Measurements from ENCODE around the gene LIMA1. TPM values are rescaled to one million over a fixed set of nuclear protein-coding genes. Genes with fewer than 3 reads are reported as not detected.

The LIMA1 gene
- total and polyA plus RNA-seq, 9 of the 15 experiments (the other 6 are each of a cell fraction or from before 2014, with no cell fraction given): 20.2 to 37.8 (median 27.3) TPM

DNA sequence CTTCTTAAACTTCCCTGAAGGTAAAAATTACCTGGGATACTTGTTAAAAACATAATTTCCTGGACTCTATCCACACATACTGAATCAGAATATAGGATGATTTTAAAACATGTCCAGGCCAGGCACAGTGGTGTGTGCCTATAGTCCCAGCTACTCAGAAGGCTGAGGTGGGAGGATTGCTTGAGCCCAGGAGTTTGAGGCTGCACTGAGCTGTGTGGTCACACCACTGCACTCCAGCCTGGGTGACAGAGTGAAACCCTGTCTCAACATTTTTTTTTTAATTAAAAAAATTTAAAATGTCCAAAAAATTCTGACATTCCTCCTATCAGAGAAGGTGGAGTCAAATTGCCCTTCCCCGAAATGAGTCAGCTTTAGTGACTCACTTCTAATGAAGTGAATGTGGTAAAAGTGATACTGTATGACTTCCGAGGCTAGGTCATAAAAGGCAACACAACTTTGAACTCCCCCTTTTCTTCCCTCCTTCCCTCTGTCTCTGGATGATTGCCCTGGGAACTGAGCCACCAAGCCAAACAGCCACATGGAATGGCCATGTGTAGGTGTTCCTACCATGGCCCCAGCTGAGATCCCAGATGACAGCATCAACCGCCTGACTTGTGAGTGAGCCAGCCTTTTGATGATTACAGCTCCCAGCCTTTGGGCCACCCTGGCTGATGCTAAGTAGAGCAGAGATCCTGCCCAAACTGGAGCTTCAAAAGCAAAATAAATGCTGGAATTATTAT is 36.3 kb downstream of the LIMA1 start (continued):
- TF ChIP-seq ZBED1 (IDR thresholded peaks at IDR 0.05) (no peak), JUN (IDR thresholded peaks at IDR 0.05; ENCODE audit: borderline replicate concordance, low read depth, low read length) (peak; percentile 94), JUN (CRISPR knock-in tag; IDR thresholded peaks at IDR 0.05; ENCODE audit: borderline replicate concordance) (no peak), CREB5 (CRISPR knock-in tag; IDR thresholded peaks at IDR 0.05) (no peak), ZNF24 (IDR thresholded peaks at IDR 0.05) (peak; percentile 87), TRIM24 (IDR thresholded peaks at IDR 0.05) (peak in 1 of 2 experiments; percentile 58; a peak in 3 of 4 replicates), FOXK2 (conservative IDR thresholded peaks at IDR 0.05 in 1 of 2, IDR thresholded peaks at IDR 0.05 in 1 of 2; ENCODE audit: low read depth in 2 of 2) (peak; percentile 35 to 57; a peak in 3 of 4 replicates), RBFOX2 (IDR thresholded peaks at IDR 0.05; ENCODE audit: low read depth, low read length) (peak; percentile 59), SMARCA4 (IDR thresholded peaks at IDR 0.05) (peak; percentile 95)
- TF ChIP-seq, protein P1, sequence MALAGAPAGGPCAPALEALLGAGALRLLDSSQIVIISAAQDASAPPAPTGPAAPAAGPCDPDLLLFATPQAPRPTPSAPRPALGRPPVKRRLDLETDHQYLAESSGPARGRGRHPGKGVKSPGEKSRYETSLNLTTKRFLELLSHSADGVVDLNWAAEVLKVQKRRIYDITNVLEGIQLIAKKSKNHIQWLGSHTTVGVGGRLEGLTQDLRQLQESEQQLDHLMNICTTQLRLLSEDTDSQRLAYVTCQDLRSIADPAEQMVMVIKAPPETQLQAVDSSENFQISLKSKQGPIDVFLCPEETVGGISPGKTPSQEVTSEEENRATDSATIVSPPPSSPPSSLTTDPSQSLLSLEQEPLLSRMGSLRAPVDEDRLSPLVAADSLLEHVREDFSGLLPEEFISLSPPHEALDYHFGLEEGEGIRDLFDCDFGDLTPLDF (CRISPR knock-in tag; IDR thresholded peaks at IDR 0.05): no peak; the same call in 1 of the 2 replicates
